Neuronal stem cell (in vitro differentiated cells): Measurements from ENCODE around the gene F12.

Experiments used
- DNase-seq: peaks from one replicate; pipeline ENCODE4 v3.0.0-alpha.2; 2013; ENCODE audit warnings: low spot score
- H2AFZ ChIP-seq: one replicate; pipeline ENCODE4 v1.6.1; 2013; ENCODE audit warnings: mild to moderate bottlenecking, low read length, inconsistent platforms
- H2AK5ac ChIP-seq: 2 replicates; pipeline ENCODE4 v1.6.1; 2013; ENCODE audit warnings: low read depth, mild to moderate bottlenecking, inconsistent platforms, low read length, moderate library complexity, mixed read lengths
- H2BK120ac ChIP-seq: 2 replicates; pipeline ENCODE4 v1.6.1; 2013; ENCODE audit warnings: low read depth, mild to moderate bottlenecking, inconsistent platforms, low read length, moderate library complexity, mixed read lengths
- H2BK12ac ChIP-seq: one replicate; pipeline ENCODE4 v1.6.1; 2013; ENCODE audit warnings: low read length, inconsistent platforms
- H2BK15ac ChIP-seq: 2 replicates; pipeline ENCODE4 v1.6.1; 2013; ENCODE audit warnings: mild to moderate bottlenecking, low read length, inconsistent platforms, mixed read lengths
- H2BK5ac ChIP-seq: one replicate; pipeline ENCODE4 v1.6.1; 2013; ENCODE audit warnings: inconsistent platforms, mild to moderate bottlenecking, low read length, moderate library complexity
- H3K14ac ChIP-seq: one replicate; pipeline ENCODE4 v1.6.1; 2013; ENCODE audit warnings: low read length, inconsistent platforms
- H3K18ac ChIP-seq: 2 replicates; pipeline ENCODE4 v1.6.1; 2013; ENCODE audit warnings: low read length, inconsistent platforms
- H3K23ac ChIP-seq: 2 replicates; pipeline ENCODE4 v1.6.1; 2013; ENCODE audit warnings: low read depth, mild to moderate bottlenecking, mixed read lengths, low read length, inconsistent platforms; ENCODE audit not compliant: poor library complexity
- H3K27ac ChIP-seq: replicated peaks from 3 replicates; pipeline ENCODE4 v1.5.1; 2013; ENCODE audit warnings: low read length, inconsistent platforms
- H3K27me3 ChIP-seq, 3 experiments: 2 replicates each; pipeline ENCODE4 v1.6.1; 2013; ENCODE audit warnings: low read length in 3 of 3, mild to moderate bottlenecking in 2 of 3, inconsistent platforms in 1 of 3, low read depth in 1 of 3, mixed read lengths in 1 of 3, moderate library complexity in 1 of 3; ENCODE audit not compliant: control insufficient read depth in 3 of 3, insufficient read depth in 3 of 3
- H3K36me3 ChIP-seq, 2 donors: replicated peaks in 1 of 2; 2 replicates each; pipeline ENCODE4 v1.6.1; 2013; ENCODE audit warnings: low read length in 2 of 2; ENCODE audit not compliant: control insufficient read depth in 2 of 2, insufficient read depth in 2 of 2
- H3K4ac ChIP-seq: 2 replicates; pipeline ENCODE4 v1.6.1; 2013; ENCODE audit warnings: inconsistent platforms, mild to moderate bottlenecking, low read length, moderate library complexity
- H3K4me1 ChIP-seq, 2 donors: 1 replicate in 1 of 2; 2 replicates in 1 of 2; pipeline ENCODE4 v1.6.1; 2013; ENCODE audit warnings: low read length in 2 of 2, low read depth in 1 of 2; ENCODE audit not compliant: control insufficient read depth in 2 of 2, insufficient read depth in 1 of 2
- H3K4me2 ChIP-seq: one replicate; pipeline ENCODE4 v1.6.1; 2013; ENCODE audit warnings: mild to moderate bottlenecking, low read length, inconsistent platforms; ENCODE audit not compliant: insufficient read depth, poor library complexity, severe bottlenecking
- H3K4me3 ChIP-seq, 2 donors: 2 replicates each; pipeline ENCODE4 v1.5.1; 2013; ENCODE audit warnings: low read length in 2 of 2, mild to moderate bottlenecking in 2 of 2, inconsistent platforms in 1 of 2, moderate library complexity in 1 of 2
- H3K79me1 ChIP-seq: one replicate; pipeline ENCODE4 v1.6.1; 2013; ENCODE audit warnings: low read depth, mild to moderate bottlenecking, inconsistent platforms, low read length, moderate library complexity
- H3K9ac ChIP-seq: one replicate; pipeline ENCODE4 v1.6.1; 2013; ENCODE audit warnings: mild to moderate bottlenecking, low read depth, low read length, inconsistent platforms; ENCODE audit not compliant: poor library complexity
- H3K9me3 ChIP-seq, 2 donors: replicated peaks in 1 of 2; 2 replicates each; pipeline versions ENCODE3 to v1.6.1; 2013; ENCODE audit warnings: low read length in 2 of 2, mild to moderate bottlenecking in 2 of 2, inconsistent platforms in 1 of 2, low read depth in 1 of 2, mixed read lengths in 1 of 2, moderate library complexity in 1 of 2; ENCODE audit not compliant: control insufficient read depth in 2 of 2, insufficient read depth in 1 of 2
- H4K8ac ChIP-seq: one replicate; pipeline ENCODE4 v1.6.1; 2013; ENCODE audit warnings: low read depth, mild to moderate bottlenecking, inconsistent platforms, low read length, moderate library complexity
- H4K91ac ChIP-seq: one replicate; pipeline ENCODE4 v1.6.1; 2013; ENCODE audit warnings: low read length, low read depth, mild to moderate bottlenecking, inconsistent platforms; ENCODE audit not compliant: poor library complexity
- WGBS, 2 donors: extraction: QIAGEN DNeasy Blood & Tissue Kit; methylation state at CpG; one replicate each; pipeline ENCODE4 v1.1.7; 2013; ENCODE audit warnings: missing lambda C conversion rate in 2 of 2, mixed read lengths in 1 of 2; ENCODE audit not compliant: insufficient read length in 2 of 2, insufficient replicate concordance in 1 of 2; ENCODE audit errors: extremely low coverage in 2 of 2; 5-methylcytosine and 5-hydroxymethylcytosine counted together

The F12 gene

GRCh38 chr5:177355868-177356168 lies 53.5 kb downstream of the F12 start:
- no peak overlapping the region for H3K18ac ChIP-seq
- H2BK12ac ChIP-seq: no peak overlapping the region
- peaks cover 4 to 32% of the 10 kb centered on the region in 2 donors for H3K4me1 ChIP-seq
- H3K9me3 ChIP-seq: no peaks in the 10 kb centered on the region
- H3K23ac ChIP-seq: no peak overlapping the region
- H2AFZ ChIP-seq: no peak overlapping the region
- DNase-seq: no peak
- H2BK15ac ChIP-seq: no peak overlapping the region
- H2BK5ac ChIP-seq: no peak overlapping the region
- no CpG with 5 or more reads among the region's 1 CpG for WGBS, 2 donors
- no peak overlapping the region for H3K4me3 ChIP-seq
- H3K4me2 ChIP-seq: no peak overlapping the region
- H3K27me3 ChIP-seq: peaks cover 0 to 12% (median 0%) of the 10 kb centered on the region in 3 experiments
- H4K8ac ChIP-seq: no peak overlapping the region
- H3K36me3 ChIP-seq: no peaks in the 10 kb centered on the region
- H3K9ac ChIP-seq: no peak overlapping the region
- no peak overlapping the region for H3K27ac ChIP-seq
- H2AK5ac ChIP-seq: no peak overlapping the region
- no peak overlapping the region for H2BK120ac ChIP-seq
- H3K4ac ChIP-seq: no peak overlapping the region
- no peak overlapping the region for H3K14ac ChIP-seq
- H3K79me1 ChIP-seq: peaks cover 6% of the 10 kb centered on the region
- H4K91ac ChIP-seq: no peak overlapping the region

DNA sequence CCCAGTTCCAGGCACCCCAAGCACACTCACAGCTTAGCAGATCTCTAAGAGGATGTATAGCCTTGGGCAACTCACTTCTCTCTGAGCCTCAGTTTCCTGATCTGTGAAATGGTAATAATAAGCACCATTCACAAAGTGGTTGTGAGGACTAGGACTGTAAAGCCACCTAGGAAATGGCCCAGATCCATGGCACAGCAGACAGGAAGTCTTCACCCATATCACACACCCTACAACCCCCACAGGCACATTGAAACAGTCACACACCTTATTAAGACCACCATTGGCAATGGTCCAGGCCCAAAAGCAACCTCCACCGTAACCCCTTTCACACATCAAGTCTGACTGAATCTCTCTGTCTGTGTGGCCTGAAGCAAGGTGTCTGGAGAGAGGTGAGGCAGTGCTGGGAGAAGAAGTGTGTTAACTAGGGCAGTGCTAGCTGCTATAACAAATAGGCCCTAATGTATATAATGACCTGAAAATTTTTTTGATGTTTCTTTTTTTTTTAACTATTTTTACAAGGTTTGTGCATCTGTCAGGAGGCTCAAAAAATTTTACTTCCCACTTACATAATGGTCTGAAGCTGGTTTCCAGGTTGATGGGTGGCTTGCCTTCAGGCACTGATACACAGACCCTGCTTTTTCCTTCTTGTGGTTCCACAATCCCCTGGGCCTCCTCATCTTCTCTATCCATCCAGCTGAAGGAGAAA lies 54.0 kb downstream of the F12 start:
- Histone ChIP-seq H2BK5ac (no peak overlapping the region), H3K9ac (no peak overlapping the region), H2AK5ac (no peak overlapping the region), H3K4me2 (no peak overlapping the region), H3K18ac (no peak overlapping the region), H2BK120ac (no peak overlapping the region), H3K4me1 (peaks cover 7 to 36% of the 10 kb centered on the region in 2 donors), H4K91ac (no peak overlapping the region), H4K8ac (no peak overlapping the region), H3K14ac (no peak overlapping the region), H3K9me3 (no peaks in the 10 kb centered on the region), H3K4me3 (no peak overlapping the region), H2BK12ac (no peak overlapping the region), H2AFZ (no peak overlapping the region), H3K27ac (no peak overlapping the region), H3K4ac (no peak overlapping the region), H3K27me3 (peaks cover 0 to 12% (median 0%) of the 10 kb centered on the region in 3 experiments), H2BK15ac (no peak overlapping the region), H3K79me1 (peaks cover 6% of the 10 kb centered on the region), H3K23ac (no peak overlapping the region), H3K36me3 (no peaks in the 10 kb centered on the region)
- no peak for DNase-seq
- WGBS, 2 donors: no CpG with 5 or more reads among the region's 1 CpG

GRCh38 chr5:177354711-177355110 lies 54.7 kb downstream of the F12 start:
- DNase-seq: no peak
- H3K27ac ChIP-seq: no peak overlapping the region

GRCh38 chr5:177354256-177354655 lies 55.1 kb downstream of the F12 start:
- Histone ChIP-seq H3K14ac (no peak overlapping the region), H3K23ac (no peak overlapping the region), H3K4me1 (peaks cover 8 to 34% of the 10 kb centered on the region in 2 donors), H3K18ac (no peak overlapping the region), H4K91ac (no peak overlapping the region), H3K9ac (no peak overlapping the region), H3K27me3 (peaks cover 0 to 12% (median 0%) of the 10 kb centered on the region in 3 experiments), H3K4me2 (no peak overlapping the region), H2AK5ac (no peak overlapping the region), H2BK12ac (no peak overlapping the region), H2BK5ac (no peak overlapping the region), H4K8ac (no peak overlapping the region), H3K36me3 (peaks cover 4 to 10% of the 10 kb centered on the region in 2 donors), H2AFZ (no peak overlapping the region), H2BK120ac (no peak overlapping the region), H2BK15ac (no peak overlapping the region), H3K4me3 (no peak overlapping the region), H3K27ac (no peak overlapping the region), H3K4ac (no peak overlapping the region), H3K79me1 (peaks cover 11% of the 10 kb centered on the region), H3K9me3 (no peaks in the 10 kb centered on the region)
- no peak for DNase-seq
- no CpG with 5 or more reads among the region's 3 CpGs for WGBS, 2 donors

More at GRCh38 chr5:177354711-177355110, 54.7 kb downstream of the F12 start:
- Histone ChIP-seq H2BK5ac (no peak overlapping the region), H3K4ac (no peak overlapping the region), H3K9me3 (no peaks in the 10 kb centered on the region), H4K91ac (no peak overlapping the region), H3K18ac (no peak overlapping the region), H2BK120ac (no peak overlapping the region), H3K27me3 (peaks cover 0 to 12% (median 0%) of the 10 kb centered on the region in 3 experiments), H4K8ac (no peak overlapping the region), H3K4me1 (peaks cover 8 to 38% of the 10 kb centered on the region in 2 donors), H2BK12ac (no peak overlapping the region), H3K4me2 (no peak overlapping the region), H2AK5ac (no peak overlapping the region), H3K4me3 (no peak overlapping the region), H3K36me3 (peaks cover 3 to 5% of the 10 kb centered on the region in 2 donors), H3K23ac (no peak overlapping the region), H3K9ac (no peak overlapping the region), H2AFZ (no peak overlapping the region), H2BK15ac (no peak overlapping the region), H3K79me1 (peaks cover 8% of the 10 kb centered on the region), H3K14ac (no peak overlapping the region)
- WGBS, 2 donors: no CpG with 5 or more reads among the region's 3 CpGs
